ENCODE data around the gene DKKL1. TPM values are rescaled to one million over a fixed set of nuclear protein-coding genes. Genes with fewer than 3 reads are reported as not detected.

Gene DKKL1
- total RNA-seq, 1 experiment from 2014 or later: 1.0 TPM

- Histone ChIP-seq H3K9me2 (ENCODE audit: insufficient read depth) (no peaks in the 10 kb centered on the region), H3K4me3 (replicated peaks in 1 of 2; ENCODE audit: low read depth in 1 of 2, low read length in 2 of 2) (no peak overlapping the region), H3K9ac (ENCODE audit: low read length) (no peak overlapping the region), H3K79me2 (ENCODE audit: insufficient read depth, low read length) (no peaks in the 10 kb centered on the region), H3K4me2 (ENCODE audit: low read length) (no peak overlapping the region), H3K4me1 (ENCODE audit: control insufficient read depth in 1 of 2, insufficient read depth in 2 of 2, low read length in 2 of 2) (peaks cover 0 to 6% of the 10 kb centered on the region in 2 experiments; a peak in 1 of 4 replicates), H3K9me3 (ENCODE audit: control insufficient read depth in 1 of 2, insufficient read depth in 1 of 2, low read depth in 1 of 2, low read length in 2 of 2) (no peaks in the 10 kb centered on the region), H2AFZ (ENCODE audit: low read depth, low read length, poor library complexity, severe bottlenecking) (no peak overlapping the region), H3K27me3 (ENCODE audit: insufficient read depth, low read length) (no peaks in the 10 kb centered on the region), H3K36me3 (ENCODE audit: control insufficient read depth in 1 of 2, insufficient read depth in 2 of 2, low read length in 2 of 2) (peaks cover 0 to 7% of the 10 kb centered on the region in 2 experiments; a peak in 2 of 4 replicates), H3K27ac (ENCODE audit: low read depth, low read length) (no peak overlapping the region), H4K20me1 (ENCODE audit: insufficient read depth) (no peaks in the 10 kb centered on the region)
- ChIA-PET CTCF (no interaction called here), POLR2A (no interaction called here), RAD21 (ENCODE audit: low non-redundant PET in 1 of 2, low total read pairs in 2 of 2, uncharacterized antibody in 2 of 2, unreplicated experiment in 2 of 2) (no interaction called here)
- DNase-seq (ENCODE audit: low read depth, low spot score) (no peak), ATAC-seq (no peak)
- BruUV-seq (replicated peaks): no TSS peak
- no peak for TF ChIP-seq MAX (IDR thresholded peaks at IDR 0.05)
- no peak for TF ChIP-seq EZH2phosphoT487 (IDR thresholded peaks at IDR 0.05; ENCODE audit: borderline replicate concordance)
- intact Hi-C loops (cut with micrococcal nuclease): no loop called here
Observed at GRCh38 chr19:49336482-49337266, 27.0 kb upstream of the DKKL1 start.

GRCh38 chr19:49337267-49338022 lies 26.2 kb upstream of the DKKL1 start:
- Histone ChIP-seq H3K9me3 (ENCODE audit: control insufficient read depth in 1 of 2, insufficient read depth in 1 of 2, low read depth in 1 of 2, low read length in 2 of 2) (no peaks in the 10 kb centered on the region), H3K4me3 (replicated peaks in 1 of 2; ENCODE audit: low read depth in 1 of 2, low read length in 2 of 2) (no peak overlapping the region), H3K9ac (ENCODE audit: low read length) (no peak overlapping the region), H3K9me2 (ENCODE audit: insufficient read depth) (no peaks in the 10 kb centered on the region), H3K36me3 (ENCODE audit: control insufficient read depth in 1 of 2, insufficient read depth in 2 of 2, low read length in 2 of 2) (peaks cover 3 to 11% of the 10 kb centered on the region in 2 experiments; a peak in 3 of 4 replicates), H3K27ac (ENCODE audit: low read depth, low read length) (no peak overlapping the region), H4K20me1 (ENCODE audit: insufficient read depth) (no peaks in the 10 kb centered on the region), H3K79me2 (ENCODE audit: insufficient read depth, low read length) (no peaks in the 10 kb centered on the region), H2AFZ (ENCODE audit: low read depth, low read length, poor library complexity, severe bottlenecking) (no peak overlapping the region), H3K4me2 (ENCODE audit: low read length) (no peak overlapping the region), H3K27me3 (ENCODE audit: insufficient read depth, low read length) (no peaks in the 10 kb centered on the region), H3K4me1 (ENCODE audit: control insufficient read depth in 1 of 2, insufficient read depth in 2 of 2, low read length in 2 of 2) (peaks cover 0 to 6% of the 10 kb centered on the region in 2 experiments; a peak in 1 of 4 replicates)
- POLR2A ChIA-PET: interaction anchor here (0.5 kb wide), 1 partner anchor 15 kb away, joined by 4 read pairs; no protein-coding TSS in a partner anchor
- intact Hi-C loops (cut with micrococcal nuclease): no loop called here
- no peak for DNase-seq (ENCODE audit: low read depth, low spot score)
- RAD21 ChIA-PET (ENCODE audit: low non-redundant PET in 1 of 2, low total read pairs in 2 of 2, uncharacterized antibody in 2 of 2, unreplicated experiment in 2 of 2): no interaction called here
- ATAC-seq: no peak
- TF ChIP-seq ZBTB33 (IDR thresholded peaks at IDR 0.05; ENCODE audit: extremely low read depth, insufficient replicate concordance, low read length) (no peak), SIN3A (IDR thresholded peaks at IDR 0.05; ENCODE audit: low read depth) (no peak), TCF7L2 (IDR thresholded peaks at IDR 0.05; ENCODE audit: borderline replicate concordance, extremely low read depth, insufficient read depth, insufficient read length) (no peak), FOSL1 (IDR thresholded peaks at IDR 0.05; ENCODE audit: low read depth) (no peak), ATF3 (IDR thresholded peaks at IDR 0.05) (no peak), POLR2A (IDR thresholded peaks at IDR 0.05; ENCODE audit: borderline replicate concordance, extremely low read depth, insufficient read depth, insufficient read length) (no peak), SRF (IDR thresholded peaks at IDR 0.05; ENCODE audit: low read depth) (no peak), SP1 (IDR thresholded peaks at IDR 0.05; ENCODE audit: low read depth) (no peak), ELF1 (IDR thresholded peaks at IDR 0.05; ENCODE audit: borderline replicate concordance, low read depth) (no peak), EGR1 (IDR thresholded peaks at IDR 0.05; ENCODE audit: low read depth) (no peak), POLR2AphosphoS5 (IDR thresholded peaks at IDR 0.05; ENCODE audit: low read depth, low read length) (no peak)
- TF ChIP-seq, protein P1, sequence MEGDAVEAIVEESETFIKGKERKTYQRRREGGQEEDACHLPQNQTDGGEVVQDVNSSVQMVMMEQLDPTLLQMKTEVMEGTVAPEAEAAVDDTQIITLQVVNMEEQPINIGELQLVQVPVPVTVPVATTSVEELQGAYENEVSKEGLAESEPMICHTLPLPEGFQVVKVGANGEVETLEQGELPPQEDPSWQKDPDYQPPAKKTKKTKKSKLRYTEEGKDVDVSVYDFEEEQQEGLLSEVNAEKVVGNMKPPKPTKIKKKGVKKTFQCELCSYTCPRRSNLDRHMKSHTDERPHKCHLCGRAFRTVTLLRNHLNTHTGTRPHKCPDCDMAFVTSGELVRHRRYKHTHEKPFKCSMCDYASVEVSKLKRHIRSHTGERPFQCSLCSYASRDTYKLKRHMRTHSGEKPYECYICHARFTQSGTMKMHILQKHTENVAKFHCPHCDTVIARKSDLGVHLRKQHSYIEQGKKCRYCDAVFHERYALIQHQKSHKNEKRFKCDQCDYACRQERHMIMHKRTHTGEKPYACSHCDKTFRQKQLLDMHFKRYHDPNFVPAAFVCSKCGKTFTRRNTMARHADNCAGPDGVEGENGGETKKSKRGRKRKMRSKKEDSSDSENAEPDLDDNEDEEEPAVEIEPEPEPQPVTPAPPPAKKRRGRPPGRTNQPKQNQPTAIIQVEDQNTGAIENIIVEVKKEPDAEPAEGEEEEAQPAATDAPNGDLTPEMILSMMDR (IDR thresholded peaks at IDR 0.05 in 2 of 3, conservative IDR thresholded peaks at IDR 0.05 in 1 of 3; ENCODE audit: borderline replicate concordance in 1 of 3, insufficient read depth in 1 of 3, low read depth in 2 of 3, low read length in 2 of 3): no peak
- CTCF ChIA-PET: no interaction called here
- BruUV-seq (replicated peaks): no TSS peak
